ENCODE data around the gene TLE2. TPM values are rescaled to one million over a fixed set of nuclear protein-coding genes. Genes with fewer than 3 reads are reported as not detected.

TLE2 gene
- total RNA-seq, 6 experiments from 2014 or later, result 0.15 to 0.67 (median 0.46) TPM; not detected in 2

GRCh38 chr19:2983351-2984214 is 45.5 kb downstream of the TLE2 start:
- no peaks in the 10 kb centered on the region for H3K9me3 Mint-ChIP-seq
- peaks cover 21% of the 10 kb centered on the region for H3K27me3 Mint-ChIP-seq (ENCODE audit: insufficient read depth)
- no peak for DNase-seq
- no peaks in the 10 kb centered on the region for H3K36me3 Mint-ChIP-seq (ENCODE audit: low read depth)
- H3K27ac Mint-ChIP-seq, result peak overlapping the region; percentile 36; the same call in 1 of the 2 replicates
- H3K4me3 Mint-ChIP-seq, result peak overlapping the region; percentile 73
- peaks cover 11% of the 10 kb centered on the region for H3K4me1 Mint-ChIP-seq (ENCODE audit: low read depth)
- TF ChIP-seq CTCF (IDR thresholded peaks at IDR 0.05), result no peak

GRCh38 chr19:2982983-2983350 is 46.1 kb downstream of the TLE2 start:
- Mint-ChIP-seq H3K27me3 (ENCODE audit: insufficient read depth) (peaks cover 15% of the 10 kb centered on the region), H3K27ac (peak overlapping the region; percentile 36; the same call in 1 of the 2 replicates), H3K9me3 (no peaks in the 10 kb centered on the region), H3K36me3 (ENCODE audit: low read depth) (no peaks in the 10 kb centered on the region), H3K4me1 (ENCODE audit: low read depth) (peaks cover 11% of the 10 kb centered on the region), H3K4me3 (no peak overlapping the region)
- peak; percentile 47 for DNase-seq
- TF ChIP-seq CTCF (IDR thresholded peaks at IDR 0.05), result no peak

GRCh38 chr19:2982561-2982960 is 46.5 kb downstream of the TLE2 start:
- Mint-ChIP-seq H3K36me3 (ENCODE audit: low read depth) (no peaks in the 10 kb centered on the region), H3K9me3 (no peaks in the 10 kb centered on the region), H3K27ac (no peak overlapping the region), H3K4me1 (ENCODE audit: low read depth) (peaks cover 15% of the 10 kb centered on the region), H3K27me3 (ENCODE audit: insufficient read depth) (peaks cover 14% of the 10 kb centered on the region), H3K4me3 (no peak overlapping the region)
- no peak for TF ChIP-seq CTCF (IDR thresholded peaks at IDR 0.05)
- DNase-seq, result no peak

- peaks cover 19% of the 10 kb centered on the region for H3K4me1 Mint-ChIP-seq (ENCODE audit: low read depth)
- H3K4me3 Mint-ChIP-seq, result no peak overlapping the region
- H3K27ac Mint-ChIP-seq, result no peak overlapping the region
- H3K36me3 Mint-ChIP-seq (ENCODE audit: low read depth), result no peaks in the 10 kb centered on the region
- no peaks in the 10 kb centered on the region for H3K9me3 Mint-ChIP-seq
- peaks cover 8% of the 10 kb centered on the region for H3K27me3 Mint-ChIP-seq (ENCODE audit: insufficient read depth)
- TF ChIP-seq CTCF (IDR thresholded peaks at IDR 0.05), result no peak
- DNase-seq, result no peak
Measured at GRCh38 chr19:2981898-2982297, 47.2 kb downstream of the TLE2 start.

GRCh38 chr19:2978772-2979171 is 50.3 kb downstream of the TLE2 start:
- Mint-ChIP-seq H3K36me3 (ENCODE audit: low read depth) (no peaks in the 10 kb centered on the region), H3K27me3 (ENCODE audit: insufficient read depth) (peaks cover 13% of the 10 kb centered on the region), H3K4me1 (ENCODE audit: low read depth) (peaks cover 33% of the 10 kb centered on the region), H3K27ac (no peak overlapping the region), H3K4me3 (no peak overlapping the region), H3K9me3 (no peaks in the 10 kb centered on the region)
- no peak for TF ChIP-seq CTCF (IDR thresholded peaks at IDR 0.05)
- DNase-seq, result no peak
